Astrocyte (in vitro differentiated cells and primary cell): ENCODE data around the gene SGSM1. TPM values are rescaled to one million over a fixed set of nuclear protein-coding genes. Genes with fewer than 3 reads are reported as not detected.

Experiments used
- DNase-seq: peaks from one replicate; pipeline ENCODE4 v3.0.0-alpha.2; 2010; ENCODE audit warnings: low read depth
- FAIRE-seq: peaks from 2 replicates; lab custom pipeline; 2011; peaks lifted over from hg19 to GRCh38; lab: Jason Lieb, UNC
- H2AFZ ChIP-seq: 2 replicates; pipeline ENCODE4 v1.6.0; 2012; ENCODE audit warnings: low read depth, low read length, inconsistent platforms
- H3K27ac ChIP-seq: 2 replicates; pipeline ENCODE4 v1.5.1; 2011; ENCODE audit warnings: low read depth, low read length, inconsistent platforms
- H3K27me3 ChIP-seq: 2 replicates; pipeline ENCODE4 v1.6.0; 2011; ENCODE audit warnings: low read length, inconsistent platforms; ENCODE audit not compliant: insufficient read depth
- H3K36me3 ChIP-seq: 2 replicates; pipeline ENCODE4 v1.5.1; 2011; ENCODE audit warnings: low read length, inconsistent platforms; ENCODE audit not compliant: insufficient read depth
- H3K4me1 ChIP-seq: 2 replicates; pipeline ENCODE4 v1.5.1; 2011; ENCODE audit warnings: low read length, inconsistent platforms; ENCODE audit not compliant: insufficient read depth
- H3K4me2 ChIP-seq: 2 replicates; pipeline ENCODE4 v1.6.0; 2012; ENCODE audit warnings: low read length, inconsistent platforms
- H3K4me3 ChIP-seq: 2 replicates; pipeline ENCODE4 v1.5.1; 2011; ENCODE audit warnings: low read depth, mild to moderate bottlenecking, low read length, inconsistent platforms; ENCODE audit not compliant: insufficient read depth
- H3K79me2 ChIP-seq: 2 replicates; pipeline ENCODE4 v1.6.0; 2012; ENCODE audit warnings: mild to moderate bottlenecking, low read length, inconsistent platforms; ENCODE audit not compliant: insufficient read depth
- H3K9ac ChIP-seq: 2 replicates; pipeline ENCODE4 v1.6.0; 2012; ENCODE audit warnings: mild to moderate bottlenecking, low read length, inconsistent platforms
- H3K9me3 ChIP-seq: 2 replicates; pipeline ENCODE4 v1.5.1; 2012; ENCODE audit warnings: low read depth, mild to moderate bottlenecking, low read length, inconsistent platforms; ENCODE audit not compliant: insufficient read depth
- H4K20me1 ChIP-seq: 2 replicates; pipeline ENCODE4 v1.6.0; 2012; ENCODE audit warnings: low read length, inconsistent platforms; ENCODE audit not compliant: insufficient read depth
- H3K27ac Mint-ChIP-seq: one replicate; pipeline ENCODE4 v1.8.0; 2021; ENCODE audit warnings: mild to moderate bottlenecking, mixed read lengths; ENCODE audit not compliant: unreplicated experiment
- H3K27me3 Mint-ChIP-seq: one replicate; pipeline ENCODE4 v1.8.0; 2021; ENCODE audit warnings: low read depth, mixed read lengths; ENCODE audit not compliant: unreplicated experiment
- H3K36me3 Mint-ChIP-seq: one replicate; pipeline ENCODE4 v1.8.0; 2021; ENCODE audit warnings: low read depth, mixed read lengths; ENCODE audit not compliant: unreplicated experiment
- H3K4me1 Mint-ChIP-seq: one replicate; pipeline ENCODE4 v1.8.0; 2021; ENCODE audit warnings: low read depth, mixed read lengths; ENCODE audit not compliant: unreplicated experiment
- H3K4me3 Mint-ChIP-seq: one replicate; pipeline ENCODE4 v1.8.0; 2021; ENCODE audit warnings: mild to moderate bottlenecking, moderate library complexity, mixed read lengths; ENCODE audit not compliant: unreplicated experiment
- H3K9me3 Mint-ChIP-seq: one replicate; pipeline ENCODE4 v1.8.0; 2021; ENCODE audit warnings: mild to moderate bottlenecking, mixed read lengths; ENCODE audit not compliant: unreplicated experiment
- EZH2 ChIP-seq: IDR thresholded peaks from 2 replicates; pipeline ENCODE4 v1.6.1; 2012; ENCODE audit warnings: mild to moderate bottlenecking, low read length, inconsistent platforms; ENCODE audit not compliant: insufficient read depth
- total RNA-seq: library from RNA; stranded (reverse); gene quantifications from 2 replicates; pipeline ENCODE4 v1.2.1, GENCODE V29; 2021
- TF ChIP-seq, protein P1 (sequence below): IDR thresholded peaks from 2 replicates; pipeline ENCODE4 v1.5.1; 2011; ENCODE audit warnings: low read depth, mild to moderate bottlenecking, inconsistent platforms, low read length, moderate library complexity; ENCODE audit not compliant: insufficient read depth

The SGSM1 gene
- total RNA-seq, 1 donor from 2014 or later: 0.05 TPM

DNA sequence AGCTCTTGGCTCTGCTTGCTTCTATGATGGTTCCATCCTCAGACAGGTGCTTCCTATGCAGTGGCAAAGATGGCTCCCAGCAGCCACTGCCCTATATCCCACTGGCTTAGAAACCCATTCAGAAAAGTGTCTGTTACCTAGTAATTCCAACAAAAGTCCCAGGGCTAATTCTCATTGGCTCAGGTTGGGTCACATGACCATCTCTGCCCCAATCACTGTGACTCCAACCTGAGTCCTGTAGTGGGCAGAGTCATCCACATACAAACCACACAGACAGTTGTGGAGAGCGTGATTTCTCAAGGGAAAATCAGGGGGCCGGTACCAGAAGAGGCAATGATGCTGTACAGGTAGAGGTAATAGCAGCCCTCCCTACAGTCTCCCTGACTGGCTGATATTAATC is 73.0 kb downstream of the SGSM1 start:
- no peak overlapping the region for H3K4me2 ChIP-seq
- TF ChIP-seq, protein P1, sequence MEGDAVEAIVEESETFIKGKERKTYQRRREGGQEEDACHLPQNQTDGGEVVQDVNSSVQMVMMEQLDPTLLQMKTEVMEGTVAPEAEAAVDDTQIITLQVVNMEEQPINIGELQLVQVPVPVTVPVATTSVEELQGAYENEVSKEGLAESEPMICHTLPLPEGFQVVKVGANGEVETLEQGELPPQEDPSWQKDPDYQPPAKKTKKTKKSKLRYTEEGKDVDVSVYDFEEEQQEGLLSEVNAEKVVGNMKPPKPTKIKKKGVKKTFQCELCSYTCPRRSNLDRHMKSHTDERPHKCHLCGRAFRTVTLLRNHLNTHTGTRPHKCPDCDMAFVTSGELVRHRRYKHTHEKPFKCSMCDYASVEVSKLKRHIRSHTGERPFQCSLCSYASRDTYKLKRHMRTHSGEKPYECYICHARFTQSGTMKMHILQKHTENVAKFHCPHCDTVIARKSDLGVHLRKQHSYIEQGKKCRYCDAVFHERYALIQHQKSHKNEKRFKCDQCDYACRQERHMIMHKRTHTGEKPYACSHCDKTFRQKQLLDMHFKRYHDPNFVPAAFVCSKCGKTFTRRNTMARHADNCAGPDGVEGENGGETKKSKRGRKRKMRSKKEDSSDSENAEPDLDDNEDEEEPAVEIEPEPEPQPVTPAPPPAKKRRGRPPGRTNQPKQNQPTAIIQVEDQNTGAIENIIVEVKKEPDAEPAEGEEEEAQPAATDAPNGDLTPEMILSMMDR: no peak
- no peak for TF ChIP-seq EZH2
- Mint-ChIP-seq H3K27ac (no peak overlapping the region), H3K4me3 (no peak overlapping the region), H3K4me1 (no peaks in the 10 kb centered on the region), H3K27me3 (peaks cover 28% of the 10 kb centered on the region), H3K36me3 (no peaks in the 10 kb centered on the region), H3K9me3 (peaks cover 8% of the 10 kb centered on the region)
- H3K4me1 ChIP-seq: no peaks in the 10 kb centered on the region
- no peak overlapping the region for H3K27ac ChIP-seq
- H3K36me3 ChIP-seq: no peaks in the 10 kb centered on the region
- DNase-seq (no peak), FAIRE-seq (no peak)
- H3K9ac ChIP-seq: no peak overlapping the region
- H4K20me1 ChIP-seq: no peaks in the 10 kb centered on the region
- H3K9me3 ChIP-seq: no peaks in the 10 kb centered on the region
- no peaks in the 10 kb centered on the region for H3K27me3 ChIP-seq
- no peaks in the 10 kb centered on the region for H3K79me2 ChIP-seq
- H2AFZ ChIP-seq: no peak overlapping the region
- no peak overlapping the region for H3K4me3 ChIP-seq

DNA sequence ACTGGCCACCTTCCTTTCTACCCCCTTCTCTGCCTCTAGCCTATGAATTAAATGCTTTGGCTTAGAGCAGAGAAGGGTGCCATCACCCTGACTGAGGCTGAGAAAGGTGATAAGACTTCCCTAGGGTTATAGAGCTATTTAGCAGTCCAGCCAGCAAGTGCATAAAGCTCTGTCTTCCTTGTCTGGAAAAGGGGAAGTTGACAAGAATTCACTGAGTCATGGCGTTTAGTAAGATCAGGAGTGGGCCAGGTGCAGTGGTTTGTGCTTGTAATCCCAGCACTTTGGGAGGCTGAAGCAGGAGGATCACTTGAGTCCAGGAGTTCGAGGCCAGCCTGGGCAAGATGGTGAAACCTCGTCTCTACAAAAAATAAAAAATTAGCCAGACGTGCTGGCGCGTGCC is 77.4 kb downstream of the SGSM1 start:
- Histone ChIP-seq H3K4me2 (no peak overlapping the region), H3K27me3 (no peaks in the 10 kb centered on the region), H3K79me2 (no peaks in the 10 kb centered on the region), H2AFZ (no peak overlapping the region), H4K20me1 (no peaks in the 10 kb centered on the region), H3K4me1 (no peaks in the 10 kb centered on the region), H3K4me3 (no peak overlapping the region), H3K9me3 (no peaks in the 10 kb centered on the region), H3K36me3 (no peaks in the 10 kb centered on the region), H3K9ac (no peak overlapping the region), H3K27ac (no peak overlapping the region)
- no peak for DNase-seq
- Mint-ChIP-seq H3K9me3 (peaks cover 5% of the 10 kb centered on the region), H3K27ac (no peak overlapping the region), H3K4me1 (no peaks in the 10 kb centered on the region), H3K4me3 (no peak overlapping the region), H3K36me3 (no peaks in the 10 kb centered on the region), H3K27me3 (peaks cover 25% of the 10 kb centered on the region)
- FAIRE-seq: no peak
- TF ChIP-seq, protein P1: no peak
- no peak for TF ChIP-seq EZH2

DNA sequence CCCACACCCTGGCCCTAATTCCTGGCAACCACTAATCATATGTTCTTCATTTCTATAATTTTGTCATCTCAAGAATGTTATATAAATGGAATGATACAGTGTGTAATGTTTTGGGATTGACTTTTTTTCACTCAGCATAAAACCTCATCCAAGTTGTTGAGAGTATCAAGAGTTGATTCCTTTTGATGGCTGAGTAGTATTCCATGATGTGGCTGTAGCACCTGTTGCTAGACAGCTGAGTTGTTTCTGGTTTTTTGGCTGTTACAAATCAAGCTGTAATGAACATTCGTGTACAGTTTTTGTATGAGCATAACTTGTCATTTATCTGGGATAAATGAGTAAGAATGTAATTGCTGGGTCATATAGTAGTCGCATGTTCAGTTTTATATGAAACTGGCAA is 81.2 kb downstream of the SGSM1 start:
- Histone ChIP-seq H3K9ac (no peak overlapping the region), H3K4me2 (no peak overlapping the region), H3K4me3 (no peak overlapping the region), H3K36me3 (no peaks in the 10 kb centered on the region), H3K4me1 (no peaks in the 10 kb centered on the region), H4K20me1 (no peaks in the 10 kb centered on the region), H3K79me2 (no peaks in the 10 kb centered on the region), H2AFZ (no peak overlapping the region), H3K9me3 (peaks cover 1% of the 10 kb centered on the region), H3K27ac (no peak overlapping the region), H3K27me3 (peaks cover 5% of the 10 kb centered on the region)
- Mint-ChIP-seq H3K4me1 (no peaks in the 10 kb centered on the region), H3K4me3 (no peak overlapping the region), H3K36me3 (no peaks in the 10 kb centered on the region), H3K27ac (no peak overlapping the region), H3K27me3 (peaks cover 15% of the 10 kb centered on the region), H3K9me3 (no peaks in the 10 kb centered on the region)
- DNase-seq (no peak), FAIRE-seq (no peak)
- TF ChIP-seq, protein P1: no peak
- no peak for TF ChIP-seq EZH2
